Ureter (tissue), 1 donor: Measurements from ENCODE around the gene DAGLA. TPM values are rescaled to one million over a fixed set of nuclear protein-coding genes. Genes with fewer than 3 reads are reported as not detected.

ENCODE experiments used
- DNase-seq: peaks from one replicate; pipeline ENCODE4 v3.0.0-alpha.2; 2020; ENCODE audit warnings: low spot score
- total RNA-seq: library from RNA; stranded (reverse); gene quantifications from one replicate; pipeline ENCODE4 v1.2.4, GENCODE V29; 2023
- donor health status: DM: yes; HTN: yes; CAD: no.

The DAGLA gene
- total RNA-seq, 1 donor from 2014 or later: 2.7 TPM

DNA sequence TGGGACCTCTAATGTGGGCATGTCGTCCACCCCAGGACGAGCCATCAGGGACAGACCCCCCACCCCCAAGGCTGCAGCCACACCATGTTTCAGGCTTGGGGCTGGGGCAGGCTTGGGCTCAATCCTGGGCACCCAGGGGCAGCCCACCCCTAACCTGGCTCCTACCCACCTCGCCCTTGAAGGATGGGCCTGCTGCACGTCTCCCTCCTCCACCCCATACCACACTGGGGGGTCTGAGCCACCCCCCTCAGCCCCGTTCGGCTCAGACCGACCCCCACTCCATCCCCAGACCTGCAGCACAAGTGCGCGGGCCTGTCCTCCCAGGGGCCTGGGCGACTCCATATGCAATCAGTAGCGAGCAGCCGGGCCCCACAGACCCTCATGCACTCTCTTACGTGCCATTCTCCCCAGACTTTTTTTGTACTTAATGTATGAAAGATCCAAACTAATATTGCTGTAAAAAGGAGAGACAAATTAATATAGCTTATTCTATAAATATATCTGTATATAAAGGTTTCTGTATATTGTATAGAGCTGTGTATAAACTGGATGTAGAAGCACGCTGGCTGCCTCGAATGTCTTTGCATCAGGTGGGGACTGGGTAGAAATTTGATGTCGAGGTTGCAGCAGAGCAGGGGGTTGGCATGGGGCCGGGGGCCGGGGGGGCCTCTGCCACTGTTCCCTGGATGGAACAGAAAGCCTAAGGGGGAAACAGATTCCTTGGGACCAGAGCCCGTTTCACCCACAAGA is 66.4 kb downstream of the DAGLA start:
- no peak for DNase-seq

DNA sequence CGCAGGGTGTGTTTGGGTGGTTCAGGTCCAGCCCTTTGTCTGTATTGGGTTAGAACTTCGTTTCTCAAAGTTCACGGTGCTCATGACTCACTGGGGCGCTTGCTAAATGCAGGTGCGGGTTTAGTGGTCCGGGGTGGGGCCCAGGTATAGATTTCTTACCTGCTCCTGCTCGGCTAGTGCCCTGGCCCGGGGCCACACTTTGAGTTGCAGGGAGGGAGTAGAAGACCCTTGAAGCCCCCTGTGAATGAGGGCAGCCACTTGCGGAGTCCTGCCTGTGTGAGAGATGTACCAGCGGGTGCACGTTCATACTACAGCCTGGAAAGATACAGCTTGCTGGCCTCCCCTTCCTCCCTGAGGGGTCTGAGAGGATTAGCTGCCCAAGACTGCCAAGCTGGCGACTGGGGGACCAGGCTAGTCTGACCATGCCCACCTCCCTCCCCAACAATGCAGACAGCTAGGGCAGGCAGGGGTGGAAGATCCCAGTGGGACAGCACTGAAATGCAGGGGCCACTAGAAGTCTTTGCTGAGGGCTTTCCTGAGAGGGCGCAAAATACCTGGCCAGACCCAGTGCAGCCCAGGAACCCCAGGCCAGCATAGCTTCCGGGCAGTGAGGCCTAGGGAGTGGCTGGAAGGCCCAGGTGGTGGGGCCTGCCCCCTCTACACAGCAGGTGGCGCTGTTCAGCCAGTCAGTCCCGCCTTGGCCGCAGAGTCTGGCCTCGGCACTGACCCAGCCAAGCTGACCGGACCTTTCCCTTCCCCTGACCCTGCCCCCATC is 67.2 kb downstream of the DAGLA start:
- DNase-seq: peak; percentile 81

DNA sequence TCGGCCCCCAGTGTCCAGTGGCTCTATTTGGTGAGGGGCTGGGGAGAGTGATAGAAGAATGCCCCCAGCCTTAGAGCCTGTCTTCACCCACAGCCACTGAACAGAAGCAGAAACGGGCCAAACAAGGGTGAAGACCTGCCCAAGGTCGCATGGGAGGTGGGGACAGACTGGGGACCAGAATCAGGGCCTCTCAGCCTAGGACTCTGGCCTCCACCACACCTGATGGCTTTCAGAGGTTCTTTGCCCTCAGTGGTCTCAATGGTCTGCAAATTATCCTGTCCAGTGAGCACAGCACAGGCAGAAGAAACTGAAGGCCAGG is 67.7 kb downstream of the DAGLA start:
- DNase-seq: no peak

DNA sequence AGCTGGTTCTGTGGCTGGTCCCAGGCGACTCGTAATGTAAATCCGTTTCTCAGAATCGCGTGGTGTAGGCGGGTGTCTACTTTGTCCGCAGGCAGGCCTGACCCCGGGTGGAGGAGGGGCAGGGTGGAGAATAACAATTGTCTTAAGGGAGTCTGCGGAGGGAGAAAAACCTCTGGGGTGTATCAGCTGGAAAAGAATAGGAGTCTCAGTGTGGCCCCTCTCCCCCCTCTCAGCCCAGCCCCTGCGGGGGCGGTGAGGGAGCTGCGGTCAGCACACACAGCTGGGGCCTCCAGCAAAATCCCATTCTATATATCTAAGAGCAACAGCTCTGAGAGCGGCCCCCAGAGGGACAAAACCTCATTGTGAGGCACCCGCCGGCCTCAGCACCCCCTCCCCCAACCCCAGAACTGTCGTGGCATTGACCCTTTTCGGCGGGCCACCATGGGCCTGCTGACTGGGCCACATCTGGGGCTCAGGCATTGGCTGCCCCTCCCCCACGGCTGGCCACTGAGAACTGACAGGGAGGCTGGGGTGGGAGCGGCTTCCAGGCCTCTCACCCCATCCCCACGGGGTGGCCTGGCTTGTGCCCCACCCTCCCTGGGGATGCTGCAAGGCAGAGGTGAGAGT is 69.5 kb downstream of the DAGLA start:
- DNase-seq: no peak

DNA sequence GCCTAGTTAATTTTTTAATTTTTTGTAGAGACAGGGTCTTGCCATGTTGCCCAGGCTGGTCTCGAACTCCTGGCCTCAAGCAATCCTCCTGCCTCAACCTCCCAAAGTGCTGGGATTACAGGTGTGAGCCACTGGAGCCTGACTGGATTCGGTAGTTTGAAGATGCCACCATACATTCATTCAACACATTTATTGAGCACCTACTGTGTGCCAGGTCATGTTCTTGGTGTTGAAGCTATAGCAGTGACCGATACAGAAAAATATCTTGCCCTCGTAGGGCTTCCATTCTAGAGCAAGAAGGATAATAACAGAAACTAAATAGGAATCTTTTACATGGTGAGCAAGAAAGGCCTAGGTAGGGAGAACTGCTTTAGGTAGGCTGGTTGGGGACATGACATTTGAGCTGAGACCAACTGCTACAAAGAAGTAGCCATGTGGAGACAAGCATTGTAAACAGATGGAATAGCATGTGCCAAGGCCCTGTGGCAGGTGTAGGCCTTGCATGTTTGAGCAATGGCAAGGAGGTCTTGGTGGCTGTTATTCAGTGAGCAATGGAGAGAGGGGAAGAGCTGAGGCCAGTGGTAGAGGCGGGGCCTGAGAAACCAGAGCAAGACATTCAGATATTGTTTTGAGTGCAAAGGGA is 70.6 kb downstream of the DAGLA start:
- DNase-seq: no peak

DNA sequence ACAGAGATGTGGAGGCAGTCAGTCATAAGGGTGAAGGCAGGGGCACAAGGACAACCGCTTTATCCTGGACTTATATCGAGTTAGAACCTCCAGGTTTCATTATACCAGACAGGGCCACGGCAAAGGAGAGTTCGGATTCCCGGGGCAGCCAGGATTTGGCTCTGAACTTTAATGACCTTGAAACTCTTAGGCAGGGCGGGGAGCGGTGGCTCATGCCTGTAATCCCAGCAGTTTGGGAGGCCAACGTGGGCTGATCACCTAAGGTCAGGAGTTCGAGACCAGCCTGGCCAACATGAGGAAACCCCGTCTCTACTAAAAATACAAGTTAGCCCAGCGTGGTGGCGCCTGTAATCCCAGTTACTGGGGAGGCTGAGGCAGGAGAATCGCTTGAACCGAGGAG is 71.2 kb downstream of the DAGLA start:
- DNase-seq: no peak

DNA sequence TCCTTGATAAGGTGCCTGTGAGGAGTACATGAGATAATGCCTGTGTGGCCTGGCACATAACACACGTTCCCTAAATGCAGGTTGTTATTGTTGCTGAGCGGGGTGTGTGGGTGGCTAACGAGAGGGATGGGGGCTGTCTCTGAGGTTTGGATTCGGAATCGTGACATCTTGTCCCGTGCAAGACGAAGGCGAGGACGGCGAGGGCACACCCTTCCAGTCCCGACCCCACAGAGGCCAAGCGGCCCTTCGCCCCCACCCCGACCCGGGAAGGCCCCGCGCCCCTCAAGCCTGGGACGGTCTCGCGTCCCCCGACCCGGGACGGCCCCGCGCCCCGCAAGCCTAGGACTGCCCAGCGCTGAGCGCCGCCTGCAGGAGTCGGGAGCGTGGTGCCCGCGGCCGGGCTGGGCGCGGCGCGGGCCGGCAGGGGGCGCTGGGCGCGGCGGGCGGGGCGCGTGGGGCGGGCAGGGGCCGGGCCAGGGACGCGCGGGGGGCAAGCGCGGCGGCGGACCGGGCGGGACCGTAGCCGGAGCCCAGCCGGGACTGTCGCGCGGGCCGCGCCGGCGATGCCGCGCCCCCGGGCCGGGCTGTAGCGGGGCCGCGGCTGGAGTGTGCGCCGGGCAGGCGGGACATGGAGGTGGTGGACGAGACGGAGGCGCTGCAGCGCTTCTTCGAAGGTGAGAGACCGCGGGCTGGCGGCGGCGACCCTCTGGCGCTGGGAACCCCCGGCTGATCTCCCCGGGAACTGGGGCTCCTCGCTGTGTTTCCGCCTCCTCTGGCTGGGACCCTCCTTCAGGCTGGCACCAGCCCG is 72.1 kb downstream of the DAGLA start, which contains the start of gene MYRF:
Gene MYRF (plus strand): TSS at position 520 of the 808 bp plus-strand sequence. CDS start 109 bp downstream, at position 629.
- no peak for DNase-seq

DNA sequence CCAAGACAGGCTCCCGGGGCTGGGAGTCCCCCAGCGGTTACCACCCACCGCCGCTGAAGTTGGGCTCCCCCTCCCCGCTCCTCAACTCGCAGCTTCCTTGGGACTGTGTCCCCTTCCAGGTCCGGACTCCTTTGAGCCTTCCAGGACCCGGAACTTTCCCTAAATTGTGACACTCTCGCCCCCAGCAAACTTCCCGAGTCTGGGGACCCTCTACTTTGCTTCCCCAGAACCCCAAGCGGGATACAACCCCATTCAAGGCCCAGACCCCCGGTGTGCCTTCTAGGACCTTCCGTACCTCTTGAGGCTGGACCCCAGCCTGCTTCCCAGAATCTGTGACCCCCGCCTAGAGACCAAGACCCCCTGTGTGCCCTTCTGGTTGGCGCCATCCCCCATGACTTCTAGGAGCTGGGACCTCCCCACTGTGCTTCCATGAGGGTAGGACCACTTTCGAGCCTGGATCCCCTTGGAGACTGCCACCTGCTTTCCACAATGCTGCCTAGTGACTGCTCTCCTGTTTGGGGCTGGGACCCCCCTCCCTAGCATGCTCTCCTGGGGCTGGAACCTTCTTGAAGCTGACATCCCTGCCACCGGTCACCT is 72.8 kb downstream of the DAGLA start:
- DNase-seq: no peak

DNA sequence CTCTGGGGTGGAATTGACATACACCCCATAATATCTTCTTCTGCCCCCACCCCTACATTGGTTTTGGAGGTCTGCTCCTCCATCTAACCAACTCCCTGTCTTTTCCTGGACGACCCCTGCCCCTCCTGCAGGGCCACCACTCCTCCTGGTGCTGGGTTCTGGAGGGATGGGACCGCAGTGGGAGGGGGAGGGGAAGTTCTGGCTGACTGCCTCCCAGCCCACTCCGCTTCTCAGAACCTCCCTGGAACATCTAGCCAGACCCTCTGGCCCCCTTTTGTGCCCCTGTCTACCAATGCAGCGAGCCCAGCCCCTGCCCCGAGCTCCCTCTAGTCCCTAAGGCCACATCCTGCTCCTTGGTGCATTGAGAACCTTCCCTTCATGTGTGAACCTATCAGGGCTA is 73.5 kb downstream of the DAGLA start:
- no peak for DNase-seq

DNA sequence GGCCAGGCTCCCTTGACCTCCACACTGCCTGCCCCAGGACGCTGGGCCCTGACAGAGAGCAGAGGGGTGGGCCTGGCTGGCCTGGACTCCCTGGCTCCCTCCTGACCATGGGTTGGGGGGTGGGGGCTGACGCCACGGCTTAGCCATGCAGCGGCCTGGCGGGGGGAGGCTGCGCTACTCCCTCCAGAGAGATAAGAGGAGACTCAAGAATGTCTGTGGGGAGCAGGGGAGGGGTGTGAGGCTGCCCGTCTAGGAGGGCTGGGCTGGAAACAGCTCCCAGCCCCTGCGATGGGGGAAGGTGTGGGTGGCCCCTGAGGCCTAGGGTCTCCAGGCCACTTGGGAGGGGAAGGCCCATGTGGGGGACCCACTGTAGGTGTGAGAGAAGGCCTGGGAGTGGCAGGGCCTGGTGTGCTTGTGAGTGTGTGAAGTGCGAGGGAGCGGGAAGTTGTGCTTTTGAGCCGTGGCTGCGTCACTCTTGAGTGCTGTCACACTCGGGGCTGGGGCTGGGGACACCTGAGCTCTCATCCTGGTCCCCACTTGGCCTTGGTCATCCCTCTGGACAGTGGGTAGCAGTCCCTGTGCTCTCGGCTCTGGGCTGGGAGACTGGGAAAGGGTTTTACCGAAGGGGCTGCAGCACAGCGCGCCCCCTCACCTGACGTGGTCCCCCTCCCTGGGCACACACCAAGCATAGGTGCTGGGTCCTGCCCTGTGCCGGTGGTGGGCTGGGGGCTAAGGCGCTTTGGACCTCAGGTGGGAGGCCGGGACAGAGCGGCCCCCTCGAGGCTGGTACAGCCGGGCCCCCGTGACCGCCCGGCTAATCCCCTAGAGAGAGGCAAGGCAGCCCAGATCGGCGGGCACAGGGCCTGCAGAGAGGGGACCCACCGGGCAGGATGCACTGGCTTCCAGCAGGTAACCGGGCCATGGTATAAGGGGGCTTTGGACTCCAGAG is 74.6 kb downstream of the DAGLA start:
- no peak for DNase-seq

DNA sequence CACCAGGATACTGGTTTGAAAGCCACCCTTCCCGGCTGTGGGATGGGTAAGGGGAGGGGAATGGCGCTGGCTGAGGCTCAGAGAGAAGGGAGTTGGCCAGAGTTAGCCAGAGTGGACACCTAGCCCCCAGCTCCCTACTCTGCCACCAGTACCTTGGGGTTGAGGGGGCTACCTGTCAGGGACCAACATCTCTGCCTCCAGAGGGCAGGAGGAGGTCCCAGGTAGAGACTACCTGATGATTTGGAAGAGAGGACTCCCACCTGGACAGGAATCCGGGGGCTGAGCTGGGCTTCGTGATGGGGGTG is 75.9 kb downstream of the DAGLA start:
- no peak for DNase-seq

DNA sequence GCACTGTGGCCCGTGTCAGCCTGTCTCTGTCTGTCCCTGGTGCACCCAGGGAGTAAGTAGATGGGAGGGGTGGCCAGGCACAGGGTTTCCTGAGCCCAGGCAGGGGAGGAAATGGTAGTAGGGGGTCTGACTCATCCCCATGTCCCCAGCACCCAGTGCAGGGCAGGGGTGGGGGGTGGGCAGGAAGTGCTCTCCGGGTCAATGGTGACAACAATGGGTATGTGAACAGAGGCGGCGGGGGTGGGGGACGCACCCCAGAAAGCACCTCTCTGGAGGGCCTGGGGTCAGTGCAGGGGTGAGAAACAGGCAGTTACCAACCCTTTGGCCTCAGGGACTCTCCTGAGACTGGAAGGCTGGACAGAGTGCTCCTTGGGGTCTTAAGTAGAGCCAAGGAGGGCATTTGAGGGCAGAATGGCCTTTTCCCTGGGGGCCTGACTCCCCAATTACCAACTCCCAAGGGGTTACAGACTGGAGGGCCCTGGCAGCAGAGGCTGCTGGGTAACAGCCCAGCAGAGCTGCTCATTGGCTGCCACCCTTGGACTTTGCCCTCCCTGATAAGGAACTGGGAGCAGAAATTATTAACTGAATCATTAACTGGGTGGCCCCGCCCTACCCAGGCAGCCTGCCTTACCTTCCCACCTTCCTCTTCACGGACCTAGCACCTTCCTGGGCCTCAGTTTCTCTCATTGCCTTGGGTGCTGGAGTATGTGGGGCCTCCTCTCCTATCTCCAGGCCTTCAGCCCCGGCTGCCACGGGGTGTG is 76.4 kb downstream of the DAGLA start:
- DNase-seq: no peak

DNA sequence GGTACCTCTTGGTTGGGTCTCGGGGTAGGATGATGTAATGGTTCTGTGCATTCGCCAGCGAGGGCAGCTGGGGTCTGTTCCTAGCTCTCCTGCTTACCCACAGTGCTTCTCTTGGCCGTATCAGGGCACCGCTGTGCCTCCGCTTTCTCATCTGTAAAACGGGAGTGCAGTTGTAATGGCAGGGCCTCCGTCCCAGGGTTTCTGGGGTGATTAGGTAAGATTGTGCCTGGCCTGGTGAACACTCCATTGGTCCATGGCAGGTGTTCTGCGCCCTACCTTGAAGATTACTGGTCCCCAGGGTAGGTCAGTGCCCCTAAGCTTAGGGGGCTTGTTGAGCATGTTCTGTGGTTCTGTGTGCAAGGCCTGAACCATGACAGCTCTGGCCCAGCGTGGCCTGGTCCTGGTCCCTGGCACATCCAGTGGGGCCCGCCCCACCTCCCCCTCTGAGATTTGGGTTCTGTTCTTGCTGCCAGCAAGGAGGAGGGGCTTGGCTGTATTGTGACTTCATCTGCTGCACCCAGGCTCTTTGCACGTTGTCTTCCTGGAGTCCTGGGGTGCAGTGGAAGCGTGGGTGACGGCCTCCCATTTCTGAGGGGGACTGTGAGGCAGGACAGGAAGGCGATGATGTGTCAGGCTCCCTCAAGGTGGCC is 77.1 kb downstream of the DAGLA start:
- DNase-seq: no peak

DNA sequence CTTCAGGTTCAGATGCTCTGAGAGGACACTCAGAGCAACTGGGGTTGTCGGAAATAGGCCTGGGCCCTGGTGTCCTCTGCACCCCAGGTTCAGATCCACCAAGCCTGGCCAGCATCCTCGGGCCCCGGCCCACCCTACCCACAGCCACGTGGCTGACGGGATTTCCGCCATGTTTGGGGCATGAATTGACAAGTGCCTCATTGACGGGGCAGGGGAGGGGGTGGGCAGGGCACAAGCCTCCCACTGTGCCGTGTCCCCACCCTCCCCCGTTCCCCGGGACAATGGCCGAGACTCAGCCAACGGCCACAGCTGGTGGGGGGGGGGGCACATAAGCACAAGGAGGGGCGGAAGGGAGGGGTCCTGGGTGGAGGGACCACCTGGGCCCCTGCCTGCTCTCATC is 80.8 kb downstream of the DAGLA start:
- DNase-seq: no peak

DNA sequence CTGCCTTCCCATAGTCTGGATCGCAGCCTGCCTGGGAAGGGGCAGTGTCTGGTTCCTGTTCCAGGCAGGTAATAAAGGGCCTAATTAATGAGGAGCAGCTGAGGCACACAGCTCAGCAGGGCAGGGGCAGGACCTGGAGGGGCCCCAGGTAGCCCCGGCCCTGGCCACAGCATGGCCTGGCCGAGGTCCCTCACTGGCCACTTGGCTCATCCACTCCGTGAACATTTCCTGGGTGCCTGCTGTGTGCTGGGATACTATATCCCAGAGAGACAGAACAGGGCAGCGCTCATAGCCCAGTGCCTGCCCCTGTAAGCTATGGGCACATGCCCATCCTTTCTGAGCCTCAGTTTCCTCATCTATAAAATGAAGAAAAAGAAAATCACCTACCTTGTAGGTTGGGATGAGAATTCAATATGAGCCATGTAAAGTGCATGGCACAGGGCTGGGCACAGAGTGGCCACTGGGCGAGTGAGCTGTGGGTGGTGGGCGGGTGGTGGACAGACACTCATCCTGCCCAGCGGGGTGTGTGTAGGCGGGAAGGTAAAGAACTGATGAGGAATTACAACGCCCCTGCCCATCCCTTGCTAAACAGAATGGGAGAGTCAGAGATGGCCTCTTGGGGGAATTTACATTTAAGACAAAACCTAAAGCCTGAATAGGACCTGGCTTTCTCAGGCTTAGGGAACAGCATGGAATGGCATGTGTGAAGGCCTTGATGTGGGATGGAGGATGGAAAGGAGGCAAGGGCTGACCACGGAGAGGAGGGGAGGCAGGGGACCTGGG is 81.4 kb downstream of the DAGLA start:
- DNase-seq: no peak

DNA sequence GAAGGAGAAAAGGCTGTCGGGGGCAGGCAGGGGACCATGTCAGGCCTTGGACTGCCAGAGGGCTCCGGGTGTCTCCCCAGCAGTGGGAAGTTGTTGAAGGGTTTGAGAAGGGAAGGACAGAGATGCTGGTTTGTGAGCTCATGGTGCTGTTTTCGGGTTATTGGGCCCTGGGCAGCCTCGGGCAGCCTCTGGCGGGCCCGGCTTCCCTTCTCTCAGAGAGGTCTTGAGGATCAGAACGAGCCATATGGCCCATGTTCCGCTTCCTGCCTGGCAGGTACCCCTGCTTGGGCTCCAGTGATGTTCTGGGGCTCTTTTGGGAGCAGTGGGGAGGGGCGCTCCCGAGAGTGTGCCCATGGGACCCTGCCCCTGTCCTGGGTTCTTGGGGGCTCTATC is 82.0 kb downstream of the DAGLA start:
- no peak for DNase-seq

DNA sequence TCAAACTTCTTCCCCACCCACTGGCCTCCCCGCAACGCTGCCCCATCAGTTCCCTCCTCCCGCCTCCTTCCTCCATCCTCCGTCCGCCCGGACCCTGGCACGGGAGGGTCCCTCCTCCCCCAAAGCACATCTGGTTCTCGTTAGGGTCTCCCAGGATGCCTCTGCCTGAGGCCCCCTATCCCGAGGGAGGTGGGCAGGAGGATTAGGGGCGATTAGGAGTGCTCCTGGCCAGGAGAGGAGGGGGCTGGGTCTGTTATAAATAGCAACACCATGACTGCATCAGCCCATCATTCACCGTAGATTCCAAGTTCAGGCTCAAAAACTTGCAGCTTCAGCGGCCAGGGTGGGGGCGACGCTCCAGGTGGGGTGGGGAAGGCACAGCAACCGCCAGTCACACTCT is 82.6 kb downstream of the DAGLA start:
- no peak for DNase-seq

DNA sequence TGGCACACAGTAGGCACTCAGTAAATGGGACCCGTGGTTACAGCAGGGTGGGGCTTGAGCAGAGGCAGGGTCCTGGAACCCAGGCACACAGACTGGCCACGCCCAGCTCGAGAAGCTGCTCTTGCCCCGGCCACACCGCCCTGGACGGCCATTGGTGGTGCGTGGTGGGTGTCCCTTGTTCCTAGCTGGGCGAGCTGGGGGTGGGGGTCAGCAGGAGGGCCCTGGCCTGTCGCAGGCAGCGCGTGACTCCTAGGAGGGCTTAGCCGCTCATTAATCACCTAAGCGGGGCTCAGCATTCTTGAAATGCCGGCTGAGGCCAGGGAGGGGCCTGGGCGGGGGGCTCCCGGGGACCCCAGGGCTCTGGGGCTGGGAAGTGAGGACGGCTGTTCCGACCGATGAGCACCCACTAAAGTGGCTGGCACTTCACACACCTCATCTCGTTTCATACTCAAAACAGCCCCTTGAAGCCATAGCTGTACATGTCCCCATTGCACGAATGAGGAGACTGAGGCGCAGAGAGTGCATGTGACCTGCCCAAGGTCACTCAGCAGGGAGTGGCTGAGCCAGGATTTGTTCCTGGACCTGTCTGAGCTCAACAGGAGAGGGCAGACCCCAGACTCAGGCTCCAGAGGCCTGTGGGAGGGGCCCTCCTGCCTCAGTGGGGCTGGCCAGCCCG is 83.9 kb downstream of the DAGLA start:
- no peak for DNase-seq
